ENCODE measurements around the gene LETMD1. TPM values are rescaled to one million over a fixed set of nuclear protein-coding genes. Genes with fewer than 3 reads are reported as not detected.

The LETMD1 gene
- total and polyA plus RNA-seq, 2 experiments from 2014 or later: 23.9 to 52.8 TPM

DNA sequence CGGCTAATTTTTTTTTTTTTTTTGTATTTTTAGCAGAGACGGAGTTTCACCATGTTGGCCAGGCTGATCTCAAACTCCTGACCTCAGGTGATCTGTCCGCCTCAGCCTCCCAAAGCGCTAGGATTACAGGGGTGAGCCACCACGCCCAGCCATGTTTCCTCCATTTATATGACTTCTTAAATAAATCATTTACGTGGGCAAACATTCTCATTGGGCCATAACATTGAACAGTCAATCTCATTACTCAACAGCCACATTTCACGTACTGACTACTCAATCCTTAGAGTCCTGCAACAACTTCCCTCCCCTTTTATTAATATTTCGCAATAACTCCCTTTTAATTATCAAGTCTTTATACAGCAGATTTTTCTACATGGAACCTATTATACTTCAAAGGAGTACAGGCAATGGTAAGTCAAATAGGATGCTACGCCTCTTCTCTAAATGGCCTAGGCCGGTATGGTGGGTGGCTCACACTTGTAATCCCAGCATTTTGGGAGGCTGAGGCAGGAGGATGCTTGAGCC, 42.6 kb downstream of the LETMD1 start:
- Histone ChIP-seq H2AFZ (no peak overlapping the region), H3K4me2 (no peak overlapping the region), H3K4me3 (no peak overlapping the region), H3K9me3 (ENCODE audit: low read depth) (no peaks in the 10 kb centered on the region), H3K36me3 (replicated peaks; ENCODE audit: insufficient read depth, low read depth) (no peaks in the 10 kb centered on the region), H3K27me3 (no peaks in the 10 kb centered on the region), H3K79me2 (no peaks in the 10 kb centered on the region), H3K9me2 (replicated peaks; ENCODE audit: insufficient read depth) (no peaks in the 10 kb centered on the region), H3K4me1 (ENCODE audit: insufficient read depth) (no peaks in the 10 kb centered on the region), H3K27ac (no peak overlapping the region), H4K20me1 (ENCODE audit: insufficient read depth, poor library complexity, severe bottlenecking) (no peaks in the 10 kb centered on the region)
- no peak for DNase-seq (ENCODE audit: low spot score)
- no peak for TF ChIP-seq EZH2 (IDR thresholded peaks at IDR 0.05; ENCODE audit: borderline replicate concordance)
- TF ChIP-seq, protein P1, sequence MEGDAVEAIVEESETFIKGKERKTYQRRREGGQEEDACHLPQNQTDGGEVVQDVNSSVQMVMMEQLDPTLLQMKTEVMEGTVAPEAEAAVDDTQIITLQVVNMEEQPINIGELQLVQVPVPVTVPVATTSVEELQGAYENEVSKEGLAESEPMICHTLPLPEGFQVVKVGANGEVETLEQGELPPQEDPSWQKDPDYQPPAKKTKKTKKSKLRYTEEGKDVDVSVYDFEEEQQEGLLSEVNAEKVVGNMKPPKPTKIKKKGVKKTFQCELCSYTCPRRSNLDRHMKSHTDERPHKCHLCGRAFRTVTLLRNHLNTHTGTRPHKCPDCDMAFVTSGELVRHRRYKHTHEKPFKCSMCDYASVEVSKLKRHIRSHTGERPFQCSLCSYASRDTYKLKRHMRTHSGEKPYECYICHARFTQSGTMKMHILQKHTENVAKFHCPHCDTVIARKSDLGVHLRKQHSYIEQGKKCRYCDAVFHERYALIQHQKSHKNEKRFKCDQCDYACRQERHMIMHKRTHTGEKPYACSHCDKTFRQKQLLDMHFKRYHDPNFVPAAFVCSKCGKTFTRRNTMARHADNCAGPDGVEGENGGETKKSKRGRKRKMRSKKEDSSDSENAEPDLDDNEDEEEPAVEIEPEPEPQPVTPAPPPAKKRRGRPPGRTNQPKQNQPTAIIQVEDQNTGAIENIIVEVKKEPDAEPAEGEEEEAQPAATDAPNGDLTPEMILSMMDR (IDR thresholded peaks at IDR 0.05; ENCODE audit: poor library complexity): no peak
- TF ChIP-seq EZH2phosphoT487 (IDR thresholded peaks at IDR 0.05; ENCODE audit: low read depth, severe bottlenecking, unreplicated experiment): no peak
- 98% methylated on average over 10 of the region's 10 CpGs for WGBS (ENCODE audit: low lambda C conversion rate, missing lambda C conversion rate)

DNA sequence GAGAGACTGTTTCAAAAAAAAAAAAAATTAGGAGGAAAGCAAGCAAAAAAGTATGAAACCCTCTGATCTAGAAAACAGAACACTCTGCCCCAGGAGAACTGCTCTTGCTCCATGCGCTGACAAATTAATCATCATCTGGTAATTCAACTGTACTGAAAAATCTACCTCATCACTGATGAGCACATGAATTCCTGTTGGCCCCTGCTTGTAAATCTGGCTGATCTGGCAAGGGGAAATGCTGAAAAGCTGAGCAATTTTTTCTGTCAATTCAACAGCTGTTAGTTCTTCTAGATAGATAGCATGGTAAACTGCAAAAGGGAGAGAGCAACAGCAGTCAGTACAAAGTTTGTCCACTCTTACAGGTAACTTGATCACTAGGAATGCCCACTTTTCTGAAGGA, 50.5 kb downstream of the LETMD1 start:
- H2AFZ ChIP-seq: no peak overlapping the region
- H3K27ac ChIP-seq: no peak overlapping the region
- no peaks in the 10 kb centered on the region for H3K27me3 ChIP-seq
- no peaks in the 10 kb centered on the region for H3K79me2 ChIP-seq
- WGBS (ENCODE audit: low lambda C conversion rate, missing lambda C conversion rate): 56% methylated on average over 1 of the region's 1 CpG
- peaks cover 3% of the 10 kb centered on the region for H3K36me3 ChIP-seq (replicated peaks; ENCODE audit: insufficient read depth, low read depth)
- H3K9me2 ChIP-seq (replicated peaks; ENCODE audit: insufficient read depth): no peaks in the 10 kb centered on the region
- no peak overlapping the region for H3K4me3 ChIP-seq
- no peaks in the 10 kb centered on the region for H4K20me1 ChIP-seq (ENCODE audit: insufficient read depth, poor library complexity, severe bottlenecking)
- H3K4me2 ChIP-seq: no peak overlapping the region
- H3K4me1 ChIP-seq (ENCODE audit: insufficient read depth): no peaks in the 10 kb centered on the region
- no peaks in the 10 kb centered on the region for H3K9me3 ChIP-seq (ENCODE audit: low read depth)
- no peak for TF ChIP-seq EZH2phosphoT487 (IDR thresholded peaks at IDR 0.05; ENCODE audit: low read depth, severe bottlenecking, unreplicated experiment)
- no peak for TF ChIP-seq EZH2 (IDR thresholded peaks at IDR 0.05; ENCODE audit: borderline replicate concordance)
- TF ChIP-seq, protein P1 (IDR thresholded peaks at IDR 0.05; ENCODE audit: poor library complexity): no peak
- DNase-seq (ENCODE audit: low spot score): no peak

DNA sequence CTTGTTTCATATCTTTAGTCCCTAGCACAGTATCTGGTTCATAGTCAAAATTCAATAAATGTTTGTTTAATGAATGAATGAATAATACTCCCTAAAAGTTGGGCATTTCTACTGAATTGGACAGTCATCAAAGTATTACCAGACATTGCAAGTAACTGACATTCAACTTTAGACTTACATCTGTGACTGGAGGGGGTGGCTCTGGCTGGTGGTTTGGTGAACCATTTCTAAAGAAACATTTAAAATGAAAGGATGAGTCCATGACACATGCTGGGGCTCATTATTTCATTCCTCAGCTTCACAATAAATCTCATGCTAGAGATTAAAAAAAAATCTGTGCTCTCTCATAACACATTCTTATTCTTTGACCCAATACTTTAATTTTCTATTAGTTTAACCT, 55.9 kb downstream of the LETMD1 start:
- H3K9me3 ChIP-seq (ENCODE audit: low read depth): no peaks in the 10 kb centered on the region
- H3K27me3 ChIP-seq: no peaks in the 10 kb centered on the region
- no peak overlapping the region for H3K4me3 ChIP-seq
- H3K4me1 ChIP-seq (ENCODE audit: insufficient read depth): no peaks in the 10 kb centered on the region
- TF ChIP-seq, protein P1 (IDR thresholded peaks at IDR 0.05; ENCODE audit: poor library complexity): no peak
- H3K4me2 ChIP-seq: no peak overlapping the region
- no peak for DNase-seq (ENCODE audit: low spot score)
- no peaks in the 10 kb centered on the region for H3K79me2 ChIP-seq
- no peak overlapping the region for H2AFZ ChIP-seq
- no peaks in the 10 kb centered on the region for H3K9me2 ChIP-seq (replicated peaks; ENCODE audit: insufficient read depth)
- peaks cover 3% of the 10 kb centered on the region for H3K36me3 ChIP-seq (replicated peaks; ENCODE audit: insufficient read depth, low read depth)
- H4K20me1 ChIP-seq (ENCODE audit: insufficient read depth, poor library complexity, severe bottlenecking): no peaks in the 10 kb centered on the region
- no peak overlapping the region for H3K27ac ChIP-seq

DNA sequence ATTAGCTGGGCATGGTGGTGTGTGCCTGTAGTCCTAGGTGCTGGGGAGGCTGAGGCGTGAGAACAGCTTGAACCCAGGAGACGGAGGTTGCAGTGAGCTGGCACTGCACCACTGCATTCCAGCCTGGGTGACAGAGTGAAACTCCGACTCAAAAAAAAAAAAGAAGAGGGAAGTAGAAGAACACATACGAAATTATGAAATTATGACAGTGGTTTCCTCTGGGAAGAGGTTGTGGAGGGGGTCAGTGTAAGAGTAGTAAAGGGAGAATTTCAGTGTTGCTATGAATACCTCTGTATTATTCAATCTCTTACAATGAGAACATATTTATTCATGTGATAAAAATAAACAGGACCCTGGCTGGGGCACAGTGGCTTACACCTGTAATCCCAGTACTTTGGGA, 60.0 kb downstream of the LETMD1 start:
- Histone ChIP-seq H3K27ac (no peak overlapping the region), H4K20me1 (ENCODE audit: insufficient read depth, poor library complexity, severe bottlenecking) (no peaks in the 10 kb centered on the region), H3K4me2 (no peak overlapping the region), H3K4me1 (ENCODE audit: insufficient read depth) (no peaks in the 10 kb centered on the region), H3K9me3 (ENCODE audit: low read depth) (no peaks in the 10 kb centered on the region), H3K36me3 (replicated peaks; ENCODE audit: insufficient read depth, low read depth) (peaks cover 3% of the 10 kb centered on the region), H3K27me3 (no peaks in the 10 kb centered on the region), H3K9me2 (replicated peaks; ENCODE audit: insufficient read depth) (no peaks in the 10 kb centered on the region), H3K79me2 (no peaks in the 10 kb centered on the region), H3K4me3 (no peak overlapping the region), H2AFZ (no peak overlapping the region)
- TF ChIP-seq EZH2phosphoT487 (IDR thresholded peaks at IDR 0.05; ENCODE audit: low read depth, severe bottlenecking, unreplicated experiment) (no peak), EZH2 (IDR thresholded peaks at IDR 0.05; ENCODE audit: borderline replicate concordance) (no peak)
- TF ChIP-seq, protein P1 (IDR thresholded peaks at IDR 0.05; ENCODE audit: poor library complexity): no peak
- no peak for DNase-seq (ENCODE audit: low spot score)
- 97% methylated on average over 4 of the region's 4 CpGs for WGBS (ENCODE audit: low lambda C conversion rate, missing lambda C conversion rate)
